SJSA1 (cell line): ENCODE measurements around the gene RAPGEF1. TPM values are rescaled to one million over a fixed set of nuclear protein-coding genes. Genes with fewer than 3 reads are reported as not detected.
A peak's percentile ranks its signal among the peaks of the same experiment; 100 is the strongest.

Experiments used
- DNase-seq, 2 experiments: peaks; one replicate each; pipeline ENCODE4 v3.0.0-alpha.2; 2015 to 2020; ENCODE audit warnings: low spot score in 2 of 2, low read depth in 1 of 2
- H3K27ac ChIP-seq: fragments of 250-450 bp; sonication (Bioruptor Pico); 2 replicates; pipeline ENCODE4 v1.5.1; 2020; ENCODE audit warnings: mild to moderate bottlenecking, moderate library complexity
- H3K27me3 ChIP-seq: fragments of 250-450 bp; sonication (Bioruptor Pico); replicated peaks from 2 replicates; pipeline ENCODE4 v1.5.1; 2020; ENCODE audit warnings: mild to moderate bottlenecking, moderate library complexity
- H3K36me3 ChIP-seq: fragments of 250-450 bp; sonication (Bioruptor Pico); 2 replicates; pipeline ENCODE4 v1.5.1; 2020; ENCODE audit warnings: mild to moderate bottlenecking
- H3K4me1 ChIP-seq: fragments of 250-450 bp; sonication (Bioruptor Pico); replicated peaks from 2 replicates; pipeline ENCODE4 v1.6.1; 2021; ENCODE audit warnings: mild to moderate bottlenecking
- H3K4me3 ChIP-seq: fragments of 250-450 bp; sonication (Bioruptor Pico); 2 replicates; pipeline ENCODE4 v1.5.1; 2020; ENCODE audit warnings: mild to moderate bottlenecking
- H3K9me3 ChIP-seq: fragments of 250-450 bp; sonication (Bioruptor Pico); replicated peaks from 2 replicates; pipeline ENCODE4 v1.5.1; 2020; ENCODE audit warnings: mild to moderate bottlenecking
- total RNA-seq: library from RNA; depleted of rRNA; stranded (reverse); fragments of >200 nt; shearing (Covaris generic); gene quantifications from 2 replicates; pipeline ENCODE4 v1.2.3, GENCODE V29; 2014; rRNA removed

Gene RAPGEF1, protein sequence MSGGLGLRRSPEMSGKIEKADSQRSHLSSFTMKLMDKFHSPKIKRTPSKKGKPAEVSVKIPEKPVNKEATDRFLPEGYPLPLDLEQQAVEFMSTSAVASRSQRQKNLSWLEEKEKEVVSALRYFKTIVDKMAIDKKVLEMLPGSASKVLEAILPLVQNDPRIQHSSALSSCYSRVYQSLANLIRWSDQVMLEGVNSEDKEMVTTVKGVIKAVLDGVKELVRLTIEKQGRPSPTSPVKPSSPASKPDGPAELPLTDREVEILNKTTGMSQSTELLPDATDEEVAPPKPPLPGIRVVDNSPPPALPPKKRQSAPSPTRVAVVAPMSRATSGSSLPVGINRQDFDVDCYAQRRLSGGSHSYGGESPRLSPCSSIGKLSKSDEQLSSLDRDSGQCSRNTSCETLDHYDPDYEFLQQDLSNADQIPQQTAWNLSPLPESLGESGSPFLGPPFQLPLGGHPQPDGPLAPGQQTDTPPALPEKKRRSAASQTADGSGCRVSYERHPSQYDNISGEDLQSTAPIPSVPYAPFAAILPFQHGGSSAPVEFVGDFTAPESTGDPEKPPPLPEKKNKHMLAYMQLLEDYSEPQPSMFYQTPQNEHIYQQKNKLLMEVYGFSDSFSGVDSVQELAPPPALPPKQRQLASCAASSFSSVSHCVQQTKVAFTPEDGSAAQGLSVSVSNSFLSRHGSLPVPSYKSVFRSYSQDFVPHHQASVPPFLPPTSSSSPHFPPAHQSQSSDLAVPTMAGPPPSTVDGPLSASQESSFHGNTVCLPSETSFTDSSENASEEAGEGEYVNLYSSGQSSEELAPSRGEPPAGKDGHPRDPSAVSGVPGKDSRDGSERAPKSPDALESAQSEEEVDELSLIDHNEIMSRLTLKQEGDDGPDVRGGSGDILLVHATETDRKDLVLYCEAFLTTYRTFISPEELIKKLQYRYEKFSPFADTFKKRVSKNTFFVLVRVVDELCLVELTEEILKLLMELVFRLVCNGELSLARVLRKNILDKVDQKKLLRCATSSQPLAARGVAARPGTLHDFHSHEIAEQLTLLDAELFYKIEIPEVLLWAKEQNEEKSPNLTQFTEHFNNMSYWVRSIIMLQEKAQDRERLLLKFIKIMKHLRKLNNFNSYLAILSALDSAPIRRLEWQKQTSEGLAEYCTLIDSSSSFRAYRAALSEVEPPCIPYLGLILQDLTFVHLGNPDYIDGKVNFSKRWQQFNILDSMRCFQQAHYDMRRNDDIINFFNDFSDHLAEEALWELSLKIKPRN (N-terminal part only)
- 23.6 and 24.7 TPM in 2 replicates for total RNA-seq

- Histone ChIP-seq H3K27me3 (no peaks in the 10 kb centered on the region), H3K9me3 (peaks cover 3% of the 10 kb centered on the region; the same call in 1 of the 2 replicates), H3K36me3 (0 out of 2 replicates have a peak, but pooled peaks cover 3% of the 10 kb centered on the region), H3K4me3 (peak within 1 kb of the TSS; percentile 86), H3K27ac (no peak within 1 kb of the TSS), H3K4me1 (peaks cover 17% of the 10 kb centered on the region)
- peak in 1 of 2 experiments; percentile 57 for DNase-seq
Observed at GRCh38 chr9:131739959-131740648, at the start of gene RAPGEF1. RAPGEF1 (minus strand) TSS chr9:131740076; CDS start chr9:131739830, 246 bp downstream.

DNA sequence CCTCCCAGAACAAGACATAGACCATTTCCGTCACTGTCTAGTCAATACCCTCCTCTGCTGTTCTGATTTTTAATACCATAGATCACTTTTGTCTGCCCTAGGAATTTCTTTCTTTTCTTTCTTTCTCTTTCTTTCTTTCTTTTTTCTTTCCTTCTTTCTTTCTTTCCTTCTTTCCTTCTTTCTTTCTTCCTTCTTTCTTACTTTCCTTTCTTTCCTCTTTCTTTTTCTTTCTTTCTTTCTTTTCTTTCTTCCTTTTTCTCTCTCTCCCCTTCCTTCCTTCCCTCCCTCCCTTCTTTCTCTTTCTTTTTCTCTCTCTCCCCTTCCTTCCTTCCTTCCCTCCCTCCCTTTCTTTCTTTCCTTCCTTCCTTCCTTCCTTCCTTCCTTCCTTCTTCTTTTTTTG lies 49.0 kb upstream of the RAPGEF1 start:
- H3K36me3 ChIP-seq = no peaks in the 10 kb centered on the region
- DNase-seq = no peak
- no peak overlapping the region for H3K27ac ChIP-seq
- no peak overlapping the region for H3K4me3 ChIP-seq
- H3K4me1 ChIP-seq = no peaks in the 10 kb centered on the region
- peaks cover 19% of the 10 kb centered on the region; the same call in 1 of the 2 replicates for H3K27me3 ChIP-seq
- H3K9me3 ChIP-seq = no peaks in the 10 kb centered on the region

DNA sequence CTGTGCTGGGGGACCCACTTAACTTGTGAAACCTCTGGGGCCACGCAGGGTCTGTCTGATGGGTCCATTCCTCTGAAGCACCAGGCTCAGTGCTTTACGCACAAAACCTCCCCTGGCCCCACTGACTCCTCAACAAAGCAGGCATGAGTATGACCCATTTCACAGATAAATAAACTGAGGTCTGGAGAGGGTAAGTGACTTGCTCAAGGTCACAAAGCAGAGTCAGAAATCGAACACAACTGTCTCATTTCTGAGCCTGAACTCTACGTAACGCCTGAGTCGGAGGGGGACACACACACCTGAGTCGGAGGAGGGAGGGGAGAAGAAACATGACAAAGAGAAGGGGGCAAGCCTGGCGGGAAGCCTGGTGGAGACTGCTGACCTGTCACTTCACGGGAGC lies 48.0 kb upstream of the RAPGEF1 start:
- Histone ChIP-seq H3K27me3 (peaks cover 29% of the 10 kb centered on the region; the same call in 1 of the 2 replicates), H3K36me3 (no peaks in the 10 kb centered on the region), H3K4me3 (no peak overlapping the region), H3K4me1 (no peaks in the 10 kb centered on the region), H3K27ac (no peak overlapping the region), H3K9me3 (no peaks in the 10 kb centered on the region)
- DNase-seq = no peak

- Histone ChIP-seq H3K9me3 (no peaks in the 10 kb centered on the region), H3K27me3 (peaks cover 33% of the 10 kb centered on the region), H3K4me1 (no peaks in the 10 kb centered on the region), H3K4me3 (no peak overlapping the region), H3K36me3 (no peaks in the 10 kb centered on the region), H3K27ac (no peak overlapping the region)
- no peak for DNase-seq
Observed at GRCh38 chr9:131784748-131785501, 45.0 kb upstream of the RAPGEF1 start.

DNA sequence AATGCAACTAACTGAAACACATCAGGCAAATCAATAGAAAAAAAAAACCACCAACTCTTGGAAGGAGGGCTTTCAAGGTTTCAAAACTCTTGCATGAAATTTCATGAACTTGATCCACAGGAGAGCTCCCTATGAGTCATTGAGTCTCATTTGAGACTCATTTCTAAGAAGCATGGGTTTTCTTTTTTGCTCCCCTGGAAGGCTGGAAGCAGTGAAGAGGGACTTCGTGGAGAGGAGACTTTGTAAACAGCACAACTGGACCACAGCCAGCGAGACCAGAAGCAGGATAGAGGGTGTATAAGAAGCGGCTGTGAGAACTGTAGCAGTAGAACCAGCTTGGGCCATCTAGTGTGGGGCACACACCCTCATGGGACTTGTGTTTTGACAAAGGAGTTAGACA lies 41.2 kb upstream of the RAPGEF1 start:
- Histone ChIP-seq H3K4me3 (no peak overlapping the region), H3K9me3 (no peaks in the 10 kb centered on the region), H3K27ac (no peak overlapping the region), H3K36me3 (no peaks in the 10 kb centered on the region), H3K27me3 (peaks cover 23% of the 10 kb centered on the region), H3K4me1 (no peaks in the 10 kb centered on the region)
- DNase-seq = no peak

DNA sequence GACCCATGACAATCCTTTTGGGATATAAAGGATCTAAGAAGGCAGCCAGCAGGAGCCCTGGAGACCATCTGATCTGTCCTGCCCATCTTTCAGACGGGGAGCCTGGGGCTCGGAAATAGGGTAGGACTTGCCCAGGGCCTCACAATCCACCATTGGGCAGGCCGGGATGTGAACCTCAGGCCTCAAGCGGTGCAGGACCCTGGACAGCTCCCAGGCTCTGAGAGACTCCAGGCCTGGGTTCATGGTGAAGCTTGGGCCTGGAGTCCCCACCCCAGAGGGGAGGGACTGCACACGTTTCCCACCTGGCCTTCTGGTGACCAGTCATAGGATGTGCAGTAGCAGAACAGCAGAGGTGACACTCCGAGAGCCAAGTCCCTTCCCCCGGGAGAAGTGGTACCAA lies 36.6 kb upstream of the RAPGEF1 start:
- Histone ChIP-seq H3K27me3 (peaks cover 7% of the 10 kb centered on the region), H3K27ac (no peak overlapping the region), H3K9me3 (no peaks in the 10 kb centered on the region), H3K4me1 (no peaks in the 10 kb centered on the region), H3K4me3 (no peak overlapping the region), H3K36me3 (no peaks in the 10 kb centered on the region)
- DNase-seq = no peak

GRCh38 chr9:131776036-131776435 lies 36.2 kb upstream of the RAPGEF1 start:
- no peaks in the 10 kb centered on the region for H3K9me3 ChIP-seq
- no peaks in the 10 kb centered on the region for H3K4me1 ChIP-seq
- DNase-seq = no peak
- no peak overlapping the region for H3K4me3 ChIP-seq
- no peaks in the 10 kb centered on the region for H3K36me3 ChIP-seq
- H3K27me3 ChIP-seq = peaks cover 5% of the 10 kb centered on the region
- no peak overlapping the region for H3K27ac ChIP-seq

DNA sequence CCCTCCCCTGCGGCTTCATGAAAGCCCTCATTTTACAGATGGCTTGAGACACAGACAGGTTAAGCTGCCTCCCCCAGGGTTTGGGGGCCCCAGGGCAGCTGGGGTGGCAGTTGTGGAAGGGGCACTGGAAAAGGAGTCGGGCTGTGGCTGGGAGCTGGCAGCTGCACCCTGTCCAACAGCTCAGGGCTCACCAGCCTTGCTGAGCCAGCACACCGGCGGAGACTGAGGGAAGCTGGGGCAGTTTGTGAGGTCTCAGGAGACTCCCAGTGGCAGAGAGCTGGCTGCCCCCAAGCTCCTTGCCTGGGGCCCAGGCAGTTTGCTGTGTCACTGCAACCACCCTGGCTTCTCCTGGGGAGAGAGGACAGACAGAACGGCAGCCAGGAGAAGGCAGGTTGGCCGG lies 34.8 kb upstream of the RAPGEF1 start:
- H3K9me3 ChIP-seq = no peaks in the 10 kb centered on the region
- DNase-seq = no peak
- no peak overlapping the region for H3K4me3 ChIP-seq
- H3K36me3 ChIP-seq = no peaks in the 10 kb centered on the region
- H3K4me1 ChIP-seq = no peaks in the 10 kb centered on the region
- no peak overlapping the region for H3K27ac ChIP-seq
- H3K27me3 ChIP-seq = peaks cover 6% of the 10 kb centered on the region

- Histone ChIP-seq H3K27me3 (peaks cover 6% of the 10 kb centered on the region), H3K4me3 (no peak overlapping the region), H3K9me3 (no peaks in the 10 kb centered on the region), H3K36me3 (no peaks in the 10 kb centered on the region), H3K4me1 (no peaks in the 10 kb centered on the region), H3K27ac (no peak overlapping the region)
- DNase-seq = peak; percentile 21 to 59
Observed at GRCh38 chr9:131773911-131774379, 34.1 kb upstream of the RAPGEF1 start.

DNA sequence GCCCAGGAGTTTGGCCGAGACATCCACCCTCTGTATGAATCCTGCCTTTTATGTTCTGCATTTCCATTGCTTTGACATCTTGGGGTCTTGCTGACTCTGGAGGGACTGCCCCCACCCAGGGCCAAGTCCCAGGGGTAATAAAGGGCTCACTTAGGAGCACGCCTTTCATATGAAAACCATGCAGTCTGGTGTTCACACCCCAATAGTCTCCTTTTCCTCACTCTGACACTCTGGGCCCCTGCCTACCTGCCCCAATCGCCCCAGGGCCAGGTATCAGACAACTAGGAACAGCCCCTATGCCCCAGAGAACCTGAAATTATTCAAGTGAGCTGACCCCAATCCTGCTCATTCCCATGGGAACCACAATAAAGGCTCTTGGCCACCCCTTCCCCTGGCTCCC lies 33.1 kb upstream of the RAPGEF1 start:
- H3K27ac ChIP-seq = no peak overlapping the region
- DNase-seq = no peak
- H3K36me3 ChIP-seq = no peaks in the 10 kb centered on the region
- H3K27me3 ChIP-seq = peaks cover 6% of the 10 kb centered on the region
- no peaks in the 10 kb centered on the region for H3K4me1 ChIP-seq
- no peak overlapping the region for H3K4me3 ChIP-seq
- H3K9me3 ChIP-seq = no peaks in the 10 kb centered on the region

DNA sequence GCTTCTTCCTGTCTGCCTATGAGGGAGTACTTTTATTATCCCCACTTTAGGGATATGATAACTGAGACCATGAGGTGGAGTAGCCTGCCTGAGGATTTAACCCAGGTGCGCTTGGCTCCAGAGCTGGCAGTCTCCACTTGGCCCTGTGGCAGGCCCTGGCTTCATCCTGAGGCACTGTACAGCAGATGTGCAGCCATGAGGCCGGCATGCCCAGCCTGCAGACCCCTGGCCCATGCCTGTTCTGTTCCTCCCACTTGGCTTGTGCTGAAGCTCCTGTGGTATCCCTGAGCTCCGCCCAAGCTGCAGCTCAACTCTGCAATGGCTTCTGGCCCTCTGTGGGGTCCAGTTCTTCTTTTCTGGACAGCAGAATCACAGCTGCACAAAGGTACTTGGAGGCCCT lies 31.8 kb upstream of the RAPGEF1 start:
- DNase-seq = no peak
- Histone ChIP-seq H3K36me3 (no peaks in the 10 kb centered on the region), H3K9me3 (no peaks in the 10 kb centered on the region), H3K27ac (no peak overlapping the region), H3K27me3 (peaks cover 6% of the 10 kb centered on the region), H3K4me3 (no peak overlapping the region), H3K4me1 (no peaks in the 10 kb centered on the region)

DNA sequence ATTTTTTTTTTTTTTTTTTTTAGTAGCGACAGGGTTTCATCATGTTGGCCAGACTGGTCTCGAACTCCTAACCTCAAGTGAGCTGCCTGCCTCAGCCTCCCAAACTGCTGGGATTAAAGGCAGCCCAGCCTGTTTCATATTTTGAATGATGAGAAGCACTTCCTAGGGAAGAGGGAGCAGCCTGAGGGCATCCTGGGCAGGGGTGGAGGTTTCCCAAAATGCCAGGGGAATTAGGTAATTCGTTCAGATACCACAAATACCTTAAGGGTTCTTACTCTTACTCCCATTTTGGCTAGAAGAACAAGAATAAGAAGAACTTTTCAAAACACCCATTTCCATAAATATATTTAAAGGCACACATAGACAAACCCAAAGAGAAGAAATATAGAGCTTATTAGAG lies 29.5 kb upstream of the RAPGEF1 start:
- Histone ChIP-seq H3K27ac (no peak overlapping the region), H3K4me1 (no peaks in the 10 kb centered on the region), H3K27me3 (peaks cover 12% of the 10 kb centered on the region), H3K9me3 (no peaks in the 10 kb centered on the region), H3K4me3 (no peak overlapping the region), H3K36me3 (no peaks in the 10 kb centered on the region)
- DNase-seq = no peak
